Measurements from ENCODE around the gene METTL25.

The METTL25 gene

DNA sequence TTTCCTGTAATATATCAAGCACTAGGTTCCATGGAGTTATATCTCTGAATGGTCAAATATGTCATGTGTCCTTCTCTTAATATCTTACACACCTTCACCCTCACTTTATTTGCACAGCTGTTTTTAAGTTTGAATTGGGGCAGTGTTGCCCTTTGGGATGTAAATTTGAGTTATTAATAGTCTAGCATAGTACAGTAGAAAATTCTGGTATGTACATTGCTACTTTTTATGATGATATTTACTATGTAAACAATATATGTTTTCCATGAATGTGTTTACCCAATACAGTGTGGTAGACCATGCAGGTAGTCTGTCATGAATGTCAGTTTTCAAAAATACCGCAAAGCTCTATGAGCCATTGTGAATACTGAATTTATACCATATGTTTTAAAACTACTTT, 50.5 kb downstream of the METTL25 start:
- no peak for DNase-seq

DNA sequence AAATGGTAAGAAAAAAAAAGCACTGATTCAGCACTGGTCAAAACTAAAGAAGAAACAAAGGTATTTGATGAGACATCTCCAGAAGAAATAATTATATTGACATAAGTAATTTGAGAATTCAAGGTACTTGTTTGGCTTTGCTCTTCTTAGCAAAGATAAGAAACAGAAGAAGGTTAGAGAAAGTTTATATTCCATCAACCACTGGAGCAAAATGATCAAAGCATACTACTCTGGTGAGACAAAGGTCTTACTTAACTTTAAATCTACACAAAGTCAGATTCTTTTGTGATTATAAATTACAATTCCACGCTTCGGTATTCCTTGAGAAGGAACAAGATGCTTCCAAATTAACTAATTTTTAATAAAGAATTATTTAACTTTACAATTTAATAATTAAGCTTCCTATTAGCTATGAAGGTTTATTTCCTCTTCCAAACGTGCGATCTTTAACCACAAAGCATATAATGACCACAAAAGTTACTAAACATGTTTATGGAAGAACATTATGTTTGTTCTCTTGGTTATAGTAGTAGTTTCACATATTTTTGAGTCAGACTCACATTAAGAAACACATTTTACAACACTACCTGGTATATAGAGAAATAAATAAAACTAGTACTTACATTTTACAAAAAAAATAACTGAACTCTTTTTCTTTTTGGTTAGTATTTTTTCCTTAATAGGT, 53.4 kb downstream of the METTL25 start:
- no peak for DNase-seq

DNA sequence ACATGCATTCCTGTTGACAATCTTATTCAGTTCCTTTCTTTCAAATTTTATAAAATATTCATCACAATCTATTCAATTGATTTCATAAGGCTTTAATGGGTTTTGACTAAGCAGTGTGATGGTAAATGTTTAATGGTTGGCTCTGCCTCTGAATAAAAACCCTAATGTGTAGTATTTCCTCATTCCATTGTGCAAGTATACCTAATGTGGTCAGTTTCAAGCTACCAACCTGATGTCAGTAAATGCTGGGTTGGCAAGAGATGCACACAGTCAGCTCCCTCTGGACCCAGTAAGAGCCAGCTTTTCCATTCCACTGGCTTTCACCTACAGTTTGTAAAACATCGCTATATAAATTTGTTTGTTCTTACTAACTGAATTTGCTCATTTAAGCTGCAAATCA, 53.9 kb downstream of the METTL25 start:
- DNase-seq, result no peak

DNA sequence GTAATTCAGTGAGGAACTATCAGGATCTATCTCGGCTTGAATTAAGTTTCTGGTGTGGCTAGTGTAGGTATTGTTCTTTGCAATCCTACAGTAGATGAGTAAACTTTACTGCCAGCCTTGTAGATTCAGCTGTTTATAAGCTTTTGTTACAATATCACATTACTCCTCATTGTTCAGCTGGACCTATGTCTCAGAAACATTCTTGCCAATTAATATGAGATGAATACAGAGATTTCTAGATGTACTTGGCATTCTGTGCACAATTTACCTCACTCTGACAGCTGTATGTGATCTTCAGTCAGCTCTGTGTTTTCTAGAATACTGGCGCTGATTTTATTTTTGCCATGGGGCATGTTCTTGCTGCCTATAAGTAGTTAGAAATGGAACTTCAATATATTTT, 55.7 kb downstream of the METTL25 start:
- no peak for DNase-seq

DNA sequence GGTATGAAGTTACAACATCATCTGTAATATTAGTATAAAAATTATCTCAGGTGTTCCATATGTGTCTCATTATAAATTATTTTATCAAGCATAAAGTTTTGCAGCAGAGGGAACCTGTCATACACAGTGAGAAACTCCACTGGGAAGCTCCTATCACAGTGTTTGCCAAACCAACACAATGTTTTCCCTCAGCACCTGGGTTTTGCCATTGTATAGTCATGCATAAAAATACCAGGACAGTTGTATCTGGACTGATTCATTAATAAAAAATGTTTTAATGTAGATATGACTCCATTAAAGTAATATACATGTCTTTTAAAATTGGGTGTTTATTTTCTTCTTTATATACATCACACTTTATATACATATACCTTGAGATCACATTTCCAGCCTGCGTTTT, 56.6 kb downstream of the METTL25 start:
- no peak for DNase-seq

DNA sequence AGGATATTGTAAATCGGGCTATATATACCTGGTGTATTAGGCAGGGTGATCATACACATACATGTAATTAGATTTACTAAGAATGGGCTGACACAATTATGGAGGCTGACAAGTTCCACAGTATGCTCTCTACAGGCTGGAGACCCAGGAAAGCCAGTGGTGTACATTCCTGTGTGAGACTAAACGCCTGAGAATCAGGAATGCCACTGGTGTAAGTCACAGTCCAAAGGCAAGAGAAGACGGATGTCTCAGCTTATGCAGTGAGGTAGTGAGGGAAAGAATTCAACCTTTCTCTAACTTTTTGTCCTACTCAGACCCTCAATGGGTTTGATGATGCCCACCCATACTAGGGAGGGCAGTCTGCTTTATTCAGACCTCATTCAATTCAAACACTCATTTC, 57.1 kb downstream of the METTL25 start:
- no peak for DNase-seq

DNA sequence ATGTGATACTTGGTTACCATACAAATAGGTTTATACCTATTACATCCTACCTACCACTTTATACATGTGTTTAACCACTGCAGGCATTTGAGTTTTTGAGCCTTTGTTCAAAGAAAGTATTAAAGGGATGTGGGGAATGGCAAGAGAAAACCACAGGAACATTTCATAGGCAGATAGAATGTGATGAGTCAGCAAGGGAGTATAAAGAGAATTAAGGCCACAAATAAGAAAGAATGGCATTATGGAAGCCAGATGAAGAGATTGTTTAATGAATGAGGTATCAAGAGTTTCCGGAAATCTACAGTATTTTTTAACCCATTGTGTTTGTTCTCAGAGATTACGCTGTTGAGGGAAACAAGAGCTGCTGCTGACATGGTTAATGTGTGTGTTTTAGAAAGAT, 66.9 kb downstream of the METTL25 start:
- DNase-seq, result no peak

DNA sequence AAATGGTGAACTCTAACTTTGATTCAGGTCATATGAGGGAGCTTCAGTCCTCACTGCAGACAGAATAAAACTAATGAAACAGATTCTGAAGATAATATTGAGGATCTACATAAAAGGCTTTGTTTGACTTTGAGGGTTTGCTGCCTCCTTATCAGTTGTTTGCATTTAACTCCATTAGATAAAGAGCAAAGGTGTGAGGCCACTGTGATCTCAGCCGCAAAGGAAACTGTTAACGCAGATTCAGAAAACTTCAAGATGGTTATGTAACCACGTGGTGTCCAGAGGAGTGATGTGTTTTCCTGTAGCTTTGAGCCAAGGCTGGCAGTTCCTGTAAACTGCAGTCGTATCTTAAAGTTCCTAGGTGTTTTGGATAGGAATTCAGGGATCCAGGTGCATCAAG, 67.8 kb downstream of the METTL25 start:
- no peak for DNase-seq

DNA sequence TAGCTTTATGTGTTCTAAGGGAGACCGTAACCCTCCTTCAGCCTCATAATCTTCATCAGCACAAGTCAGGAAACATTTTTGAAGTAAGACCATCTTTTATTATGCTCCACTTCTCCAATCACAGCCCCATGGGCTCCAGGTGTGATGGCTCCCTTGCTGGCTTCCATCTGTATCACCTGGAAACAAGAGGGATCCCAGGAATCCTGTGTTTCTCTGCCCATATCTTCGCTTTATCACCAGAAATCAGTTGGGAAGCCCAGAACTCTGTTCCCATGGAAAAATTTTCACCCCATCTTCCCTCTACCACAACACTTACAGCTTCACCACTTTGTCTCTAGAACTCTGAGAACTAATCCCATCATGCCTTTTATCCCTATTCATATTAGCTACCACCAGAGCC, 68.3 kb downstream of the METTL25 start:
- no peak for DNase-seq

DNA sequence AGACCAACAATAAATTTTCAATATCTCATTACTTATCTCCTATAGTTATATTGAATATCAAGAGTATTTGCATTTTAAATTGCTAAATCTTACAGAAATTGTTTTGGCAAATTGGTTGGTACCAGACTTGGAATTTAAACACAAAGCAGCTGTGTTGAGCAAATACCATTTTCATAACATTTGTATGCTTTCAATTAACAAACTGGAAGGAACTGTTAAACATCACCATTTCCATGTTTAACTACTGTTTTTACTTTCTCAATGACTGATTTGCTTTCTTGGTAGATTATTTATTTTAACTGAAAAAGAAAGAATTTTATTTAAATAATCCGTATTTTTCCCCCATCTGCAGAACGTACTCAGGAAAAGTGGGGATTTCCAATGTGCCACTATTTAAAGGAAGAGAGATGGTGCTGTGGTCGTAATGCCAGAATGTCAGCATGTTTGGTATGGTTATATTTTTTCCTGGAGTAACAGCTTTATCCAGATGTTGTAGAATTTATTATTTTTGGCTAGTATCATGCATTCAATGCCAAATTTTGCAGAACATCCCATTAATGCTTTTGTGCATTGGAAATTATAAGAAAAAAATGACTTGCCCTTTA, 72.3 kb downstream of the METTL25 start:
- DNase-seq, result no peak

DNA sequence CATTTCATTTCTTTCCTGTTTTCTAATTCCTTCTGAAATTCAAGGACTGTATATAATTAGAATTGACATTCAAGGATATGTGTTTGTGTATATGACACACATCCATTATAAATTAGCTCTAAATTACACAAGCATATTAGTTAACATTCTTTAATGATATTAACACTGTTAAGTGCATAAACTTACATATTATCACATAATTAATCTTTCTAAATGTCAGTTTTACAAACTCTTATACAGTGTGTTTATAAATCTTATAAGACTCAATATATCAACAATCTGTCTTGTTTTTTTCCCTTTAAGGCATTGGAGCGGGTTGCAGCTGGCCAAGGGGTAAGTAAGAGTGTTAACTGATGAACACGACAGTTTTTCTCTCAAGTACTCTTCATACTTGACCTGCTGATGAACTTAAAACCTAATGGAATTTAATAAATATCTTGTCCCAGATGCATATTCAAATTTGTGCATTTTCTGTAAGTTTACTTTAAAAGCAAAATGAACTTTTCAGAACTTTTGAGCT, 76.1 kb downstream of the METTL25 start:
- DNase-seq, result no peak

DNA sequence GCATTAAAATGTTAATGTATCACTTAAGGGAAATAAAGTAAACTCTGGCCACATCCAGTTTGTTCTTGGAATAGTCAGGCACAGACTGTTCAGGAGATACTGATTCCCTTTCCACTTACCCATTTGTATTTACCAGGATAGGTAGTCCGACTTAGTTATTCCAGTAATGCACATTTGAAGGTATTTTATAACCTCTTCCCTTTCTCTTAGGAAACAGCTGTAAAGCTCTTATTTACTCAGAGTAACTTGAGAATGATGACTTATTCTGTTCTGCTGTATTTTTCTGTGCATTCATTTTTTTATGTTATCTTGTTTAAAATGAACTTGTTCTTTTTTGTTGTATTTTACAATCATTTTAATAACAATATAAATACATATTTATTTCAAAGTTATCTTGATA, 78.0 kb downstream of the METTL25 start:
- DNase-seq, result no peak

DNA sequence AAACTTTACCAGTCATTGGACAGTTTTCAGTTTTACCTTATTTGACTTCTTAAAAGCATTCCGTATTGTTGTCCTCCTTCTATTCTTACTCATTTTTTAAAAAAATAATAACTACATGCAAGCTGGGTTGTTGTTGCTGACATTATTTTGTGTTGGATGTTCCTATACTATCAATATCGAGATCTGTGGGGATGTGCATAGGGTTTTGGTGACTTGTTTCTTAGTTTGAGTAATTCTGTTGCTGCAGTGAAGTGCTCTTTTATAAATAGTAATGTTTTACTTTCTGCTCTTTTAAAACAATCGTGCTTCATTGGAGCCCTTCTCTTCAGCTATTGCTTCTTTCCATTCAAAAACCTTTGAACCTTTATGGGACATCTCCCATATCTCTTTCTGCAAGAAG, 79.4 kb downstream of the METTL25 start:
- no peak for DNase-seq

DNA sequence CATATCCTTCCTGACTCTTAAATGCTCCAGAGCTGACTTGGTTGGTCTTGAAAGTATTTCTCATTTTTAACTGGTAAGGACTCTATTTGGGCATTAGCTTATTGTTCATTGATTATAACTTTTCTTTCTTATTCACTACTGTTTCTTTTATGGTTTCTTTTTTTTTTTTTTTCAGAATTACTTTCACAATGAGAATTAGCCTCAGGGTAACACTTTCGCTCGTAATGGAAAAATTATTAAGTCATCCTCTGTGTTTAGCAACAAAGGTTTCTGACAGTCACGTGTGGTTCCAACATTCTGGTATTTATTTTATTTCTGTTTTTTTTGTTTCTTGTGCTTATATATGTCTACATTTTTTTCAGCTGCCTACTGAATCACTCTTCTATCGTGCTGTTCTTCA, 80.0 kb downstream of the METTL25 start:
- DNase-seq, result no peak

DNA sequence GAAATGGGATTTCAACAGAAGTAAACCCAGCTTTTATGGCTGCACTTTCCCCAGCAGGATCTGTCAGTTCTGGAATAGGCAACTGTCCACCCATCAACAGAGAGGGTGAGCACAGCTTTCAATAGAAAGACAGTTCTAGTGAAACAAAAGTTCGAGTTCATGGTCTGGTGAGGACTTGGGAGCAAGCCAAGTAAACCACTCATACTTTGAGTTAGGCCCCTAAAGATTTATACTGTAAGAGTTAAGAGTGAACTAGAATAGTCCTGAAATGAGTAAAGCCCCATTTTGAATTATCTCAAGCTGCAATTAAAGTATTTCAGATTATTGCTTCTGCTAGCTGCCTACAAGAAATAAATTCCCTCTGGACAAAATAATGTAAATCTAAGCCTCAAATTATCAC, 82.6 kb downstream of the METTL25 start:
- DNase-seq, result no peak

DNA sequence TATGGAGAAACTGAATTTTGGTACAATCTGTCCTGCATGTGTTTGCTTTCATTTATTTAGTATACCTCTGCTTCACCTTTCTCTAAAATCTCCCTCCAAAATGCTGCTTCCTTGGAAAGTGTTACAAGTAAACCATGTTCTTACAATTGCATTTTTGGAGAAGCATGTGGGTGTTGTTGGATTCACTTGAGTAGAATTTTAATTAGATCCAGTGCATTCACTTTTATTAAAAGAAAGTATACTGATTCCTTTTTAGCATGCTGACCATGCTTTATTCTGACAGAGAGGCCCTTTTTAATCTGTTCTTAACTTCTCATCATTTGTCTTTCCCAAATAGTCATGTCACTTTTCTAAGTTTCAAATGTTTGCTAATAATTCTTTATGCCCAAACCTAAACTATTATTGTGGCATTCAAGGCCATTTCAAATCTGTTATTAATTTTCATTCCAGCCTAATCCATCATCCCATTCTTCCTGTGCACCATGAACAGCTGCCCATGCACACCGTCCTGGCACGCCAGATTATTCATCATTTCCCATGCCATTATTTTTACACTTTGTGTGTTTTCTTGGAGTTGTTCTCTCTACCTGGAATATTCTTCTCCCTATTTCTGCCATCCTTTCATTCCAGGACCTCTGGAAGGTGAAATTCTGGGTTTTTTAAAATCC, 90.7 kb downstream of the METTL25 start:
- DNase-seq, result no peak

DNA sequence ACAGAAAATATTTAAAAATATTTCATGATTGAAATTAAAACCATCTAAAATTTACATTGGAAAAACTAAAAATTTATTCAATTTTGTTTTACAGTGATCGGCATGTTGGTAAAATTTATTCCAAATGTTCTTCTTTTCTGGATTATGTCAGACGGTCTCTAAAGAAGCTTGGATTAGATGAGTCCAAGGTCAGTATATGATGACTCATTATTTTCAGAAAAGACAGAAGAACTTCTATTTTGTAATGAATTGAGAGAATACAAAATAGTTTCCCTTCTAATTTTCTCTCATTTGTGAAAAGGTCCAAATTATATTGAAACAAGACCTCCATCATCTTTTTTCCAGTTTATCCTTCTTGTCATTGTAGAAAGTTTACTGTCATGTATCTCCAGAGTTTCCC, 98.3 kb downstream of the METTL25 start:
- no peak for DNase-seq

DNA sequence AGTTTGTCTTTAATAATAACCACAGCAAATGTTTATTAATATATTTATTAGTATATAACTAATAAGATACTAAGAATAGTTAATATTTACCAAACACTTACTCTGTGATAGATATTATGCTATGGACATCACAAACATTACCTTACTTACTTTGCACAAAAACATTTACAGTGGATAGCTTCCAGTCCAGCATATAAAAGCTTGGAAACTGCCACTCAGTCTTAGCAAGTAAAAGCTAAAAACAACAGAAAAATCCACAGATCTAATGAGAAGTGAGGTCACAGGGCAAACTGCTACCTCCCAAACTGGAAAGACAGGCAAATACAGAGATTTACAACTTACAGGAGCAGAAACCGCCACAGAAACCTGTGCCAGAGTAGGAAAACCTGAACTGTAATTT, 99.8 kb downstream of the METTL25 start:
- DNase-seq, result no peak

DNA sequence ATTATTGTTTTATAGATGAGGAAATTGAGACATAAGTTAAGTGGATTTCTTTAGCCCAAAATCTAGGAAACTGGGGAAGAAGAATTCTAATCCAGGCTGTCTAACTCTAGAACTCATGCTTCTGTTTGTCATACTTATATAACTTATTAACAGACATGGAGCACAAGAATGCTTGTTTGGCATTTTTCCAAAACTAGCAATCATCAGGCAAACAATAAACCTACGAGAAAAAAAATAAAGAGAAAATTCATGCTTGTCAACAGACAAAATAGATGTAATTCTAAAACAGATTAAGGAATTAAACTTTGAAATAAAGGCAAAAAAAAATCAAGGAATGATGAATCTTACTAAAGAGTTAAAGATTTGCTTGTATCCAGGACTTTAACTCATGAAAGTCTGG, 103.1 kb downstream of the METTL25 start:
- DNase-seq, result no peak

DNA sequence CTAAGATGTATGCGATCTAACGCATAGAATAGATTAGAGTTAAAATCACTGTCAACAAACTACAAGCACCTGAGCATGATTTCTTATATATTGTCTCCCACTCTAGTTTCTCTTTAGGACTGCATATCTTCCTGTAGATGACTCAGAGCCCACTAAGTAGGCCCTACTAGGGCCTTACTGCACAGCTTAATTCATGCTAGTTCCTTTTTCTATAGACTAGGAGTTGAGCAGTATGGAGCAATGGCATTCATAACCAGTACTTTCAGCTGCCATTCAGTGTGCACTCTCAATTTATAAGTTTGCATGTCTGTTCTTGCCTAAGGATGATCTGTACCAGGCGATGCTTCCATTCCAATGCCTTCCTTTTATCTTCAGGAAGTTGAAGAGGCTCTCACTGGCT, 103.5 kb downstream of the METTL25 start:
- no peak for DNase-seq

DNA sequence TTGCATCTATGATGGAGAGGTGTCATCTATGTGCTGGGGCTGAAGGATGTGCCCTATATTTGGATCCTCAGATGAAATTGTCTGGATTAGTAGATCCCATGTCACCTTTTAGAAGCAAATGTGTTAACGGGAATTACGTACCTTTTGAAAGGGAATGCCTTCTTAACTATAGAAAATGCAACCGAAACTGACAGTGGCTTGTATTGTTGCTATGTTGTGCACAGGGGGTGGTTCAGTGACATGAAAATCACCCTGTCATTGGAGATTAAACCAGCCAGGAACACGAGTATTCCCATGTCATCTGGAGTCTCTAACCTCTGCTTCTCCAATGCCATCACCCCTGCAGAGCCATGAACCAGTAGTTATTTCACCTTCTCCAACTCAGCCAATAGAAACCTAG, 110.2 kb downstream of the METTL25 start:
- DNase-seq, result no peak

DNA sequence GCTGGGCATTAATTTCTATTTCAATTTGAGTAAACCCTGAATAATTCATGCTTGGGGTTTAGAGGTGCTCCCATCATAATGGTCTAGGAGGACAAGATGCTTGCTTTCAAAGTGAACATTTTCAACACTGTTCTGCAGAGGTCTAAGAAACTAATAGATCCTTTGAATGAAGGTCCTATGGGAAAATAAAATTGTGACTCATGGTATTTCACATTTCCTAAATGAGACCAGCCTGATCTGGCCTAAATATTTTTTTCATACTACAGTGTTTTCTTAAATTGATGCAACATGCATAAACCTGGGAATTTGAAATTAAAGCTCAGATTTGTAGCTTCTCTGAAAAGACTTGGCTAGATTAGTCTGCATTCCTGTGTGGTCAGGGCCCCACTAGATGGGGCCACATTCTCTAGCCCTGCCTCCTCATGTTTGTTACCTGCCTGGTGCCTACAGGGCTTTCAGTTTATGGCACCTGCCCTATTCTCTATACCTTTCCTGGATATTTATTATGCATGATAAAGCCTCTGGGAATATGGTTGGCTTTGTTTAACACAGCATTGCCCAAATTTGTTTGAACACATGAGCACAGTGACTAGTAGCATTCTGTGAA, 112.7 kb downstream of the METTL25 start:
- no peak for DNase-seq

DNA sequence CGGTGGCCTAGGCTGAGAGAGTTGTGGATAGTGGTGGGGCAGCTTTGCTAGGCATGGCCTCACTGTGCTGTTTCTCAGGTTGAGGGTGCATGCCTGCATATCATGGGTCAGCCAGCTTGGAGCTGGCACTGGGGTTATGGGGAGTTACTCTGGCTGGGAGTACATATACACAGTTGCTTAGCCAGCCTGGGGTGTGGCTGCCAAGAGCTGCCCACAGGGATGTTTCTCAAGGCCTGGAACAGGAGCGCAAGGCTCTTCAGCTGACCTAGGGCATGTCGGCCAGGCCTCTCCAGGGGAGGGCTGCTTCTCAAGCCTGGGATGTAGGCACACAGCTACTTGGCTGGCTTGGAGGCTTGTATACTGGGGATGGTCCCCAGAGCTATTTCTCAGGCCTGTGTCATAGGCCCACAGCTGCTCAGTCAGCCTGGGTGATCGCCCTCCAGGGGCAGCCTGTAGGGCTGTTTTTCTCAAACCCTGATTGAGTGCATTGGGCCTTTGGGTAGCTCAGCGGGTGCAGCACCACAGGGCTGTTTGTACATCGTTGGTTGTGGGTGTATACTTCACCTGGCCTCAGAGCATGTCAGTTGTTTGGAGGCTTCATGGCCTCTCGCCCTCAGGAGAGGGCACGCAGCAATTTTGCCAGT, 114.9 kb downstream of the METTL25 start:
- DNase-seq, result no peak
